AG04450 (cell line): ENCODE data around the gene GPX4. TPM values are rescaled to one million over a fixed set of nuclear protein-coding genes. Genes with fewer than 3 reads are reported as not detected.

Source experiments
- CTCF ChIA-PET: fragments of 300-600, 350-600 bp; formaldehyde crosslinking; extraction: SDS; loops from one replicate; lab custom pipeline; 2022; ENCODE audit warnings: antibody characterized with exemption, inconsistent platforms; lab: Charles Lee
- POLR2A ChIA-PET: fragments of 350-600 bp; formaldehyde crosslinking; extraction: SDS; loops from one replicate; lab custom pipeline; 2021; ENCODE audit warnings: antibody characterized with exemption, inconsistent platforms; lab: Yijun Ruan, JAX
- DNase-seq: peaks from one replicate; pipeline ENCODE4 v3.0.0-alpha.2; 2011; ENCODE audit warnings: low read depth, low spot score
- H3K27ac ChIP-seq: one replicate; pipeline ENCODE4 v1.5.1; 2012; ENCODE audit warnings: low read depth, low read length, control low read depth
- H3K27me3 ChIP-seq: one replicate; pipeline ENCODE4 v1.6.0; 2012; ENCODE audit warnings: low read length; ENCODE audit not compliant: control insufficient read depth, insufficient read depth
- H3K4me3 ChIP-seq: 2 replicates; pipeline ENCODE4 v1.5.1; 2011; ENCODE audit warnings: mild to moderate bottlenecking, low read depth, low read length, control low read depth
- H3K9me3 ChIP-seq: 2 replicates; pipeline ENCODE4 v1.5.1; 2012; ENCODE audit warnings: low read length; ENCODE audit not compliant: control insufficient read depth, insufficient read depth
- polyA plus RNA-seq: library from polyadenylated mRNA; depleted of rRNA; stranded (reverse); fragments of >200 nt; gene quantifications from 2 replicates; pipeline ENCODE4 v1.2.3, GENCODE V29; 2011
- TF ChIP-seq, protein P1 (sequence below): IDR thresholded peaks from 2 replicates; pipeline ENCODE4 v1.5.1; 2011; ENCODE audit warnings: low read depth, low read length, control low read depth, inconsistent platforms

The GPX4 gene
- polyA plus RNA-seq, 1 experiment: 627 TPM

DNA sequence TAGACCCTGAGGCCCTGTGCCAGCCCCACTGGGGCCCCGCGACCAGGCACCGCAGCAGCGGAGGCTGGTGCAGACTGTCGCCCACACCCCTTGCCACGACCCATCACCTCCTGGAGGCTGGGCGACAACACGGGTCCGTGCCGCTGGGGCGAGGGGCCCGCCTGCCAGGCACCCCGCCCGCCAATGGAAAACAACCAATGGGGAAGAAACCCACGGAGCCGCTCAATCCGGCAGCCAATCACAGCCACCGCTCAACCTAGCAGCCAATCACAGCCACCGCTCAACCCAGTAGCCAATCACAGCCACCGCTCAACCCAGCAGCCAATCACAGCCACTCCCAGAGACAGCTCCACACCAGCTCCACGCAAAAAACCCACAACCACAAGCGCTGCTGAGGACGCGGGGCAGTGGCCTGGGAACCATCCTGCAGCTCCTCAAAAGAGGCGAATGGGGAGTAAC lies 29.7 kb downstream of the GPX4 start:
- ChIA-PET CTCF (interaction anchor here (1.5 kb wide), 1 partner anchor 20 kb away, joined by 6 read pairs; no protein-coding TSS in a partner anchor), POLR2A (interaction anchor here (0.5 to 1.9 kb wide), 4 partner anchors 20 to 135 kb away, joined by 4 to 10 read pairs (median 6); partner anchors contain the start of gene CIRBP)
- no peak for DNase-seq
- Histone ChIP-seq H3K27me3 (no peaks in the 10 kb centered on the region), H3K9me3 (peaks cover 8% of the 10 kb centered on the region; the same call in 1 of the 2 replicates), H3K4me3 (no peak overlapping the region), H3K27ac (peak overlapping the region; percentile 90)
- TF ChIP-seq, protein P1, sequence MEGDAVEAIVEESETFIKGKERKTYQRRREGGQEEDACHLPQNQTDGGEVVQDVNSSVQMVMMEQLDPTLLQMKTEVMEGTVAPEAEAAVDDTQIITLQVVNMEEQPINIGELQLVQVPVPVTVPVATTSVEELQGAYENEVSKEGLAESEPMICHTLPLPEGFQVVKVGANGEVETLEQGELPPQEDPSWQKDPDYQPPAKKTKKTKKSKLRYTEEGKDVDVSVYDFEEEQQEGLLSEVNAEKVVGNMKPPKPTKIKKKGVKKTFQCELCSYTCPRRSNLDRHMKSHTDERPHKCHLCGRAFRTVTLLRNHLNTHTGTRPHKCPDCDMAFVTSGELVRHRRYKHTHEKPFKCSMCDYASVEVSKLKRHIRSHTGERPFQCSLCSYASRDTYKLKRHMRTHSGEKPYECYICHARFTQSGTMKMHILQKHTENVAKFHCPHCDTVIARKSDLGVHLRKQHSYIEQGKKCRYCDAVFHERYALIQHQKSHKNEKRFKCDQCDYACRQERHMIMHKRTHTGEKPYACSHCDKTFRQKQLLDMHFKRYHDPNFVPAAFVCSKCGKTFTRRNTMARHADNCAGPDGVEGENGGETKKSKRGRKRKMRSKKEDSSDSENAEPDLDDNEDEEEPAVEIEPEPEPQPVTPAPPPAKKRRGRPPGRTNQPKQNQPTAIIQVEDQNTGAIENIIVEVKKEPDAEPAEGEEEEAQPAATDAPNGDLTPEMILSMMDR: no peak

DNA sequence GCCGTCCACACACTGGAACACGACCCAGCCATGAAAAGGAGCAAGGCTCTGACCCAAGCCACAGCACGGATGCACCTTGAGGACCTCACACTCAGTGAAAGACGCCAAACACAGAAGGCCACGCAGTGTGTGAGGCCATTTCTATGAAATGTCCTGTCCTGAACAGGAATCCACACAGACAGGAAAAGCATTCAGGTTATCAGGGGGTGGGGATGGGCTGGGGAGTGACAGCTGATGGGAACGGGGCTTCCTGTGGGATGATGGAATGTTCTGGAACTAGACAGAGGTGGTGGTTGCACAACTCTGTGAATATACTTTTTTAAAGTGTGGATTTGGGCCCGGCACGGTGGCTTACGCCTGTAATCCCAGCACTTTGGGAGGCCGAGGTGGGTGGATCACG lies 30.6 kb downstream of the GPX4 start:
- Histone ChIP-seq H3K27me3 (no peaks in the 10 kb centered on the region), H3K9me3 (peaks cover 8% of the 10 kb centered on the region; the same call in 1 of the 2 replicates), H3K27ac (peak overlapping the region; percentile 31), H3K4me3 (no peak overlapping the region)
- ChIA-PET POLR2A (interaction anchor here (1.1 to 1.9 kb wide), 3 partner anchors 21 to 134 kb away, joined by 4 to 7 read pairs (median 6); partner anchors contain the start of gene CIRBP), CTCF (interaction anchor here (0.6 to 1.5 kb wide), 2 partner anchors 21 to 181 kb away, joined by 4 to 6 read pairs; no protein-coding TSS in a partner anchor)
- DNase-seq: no peak
- TF ChIP-seq, protein P1: no peak

DNA sequence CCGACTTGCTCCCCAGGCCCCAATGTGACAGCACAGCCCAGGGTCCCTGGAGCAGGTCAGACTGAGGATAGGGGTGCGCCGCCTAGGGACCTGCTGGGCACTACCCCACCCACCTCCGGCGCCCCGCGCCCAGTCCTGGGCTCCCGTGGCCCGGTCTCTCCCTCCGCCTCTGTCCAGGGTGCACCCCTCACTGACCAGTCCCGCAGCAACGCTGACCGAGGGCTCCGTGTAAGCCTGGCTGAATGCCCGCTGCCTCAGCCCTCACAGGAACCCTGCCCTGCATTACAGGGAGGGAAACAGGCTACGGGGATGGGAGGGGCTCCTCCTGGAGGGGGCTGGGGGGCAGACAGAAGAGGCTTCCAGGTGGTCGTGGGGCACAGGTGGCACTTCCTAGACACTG lies 31.7 kb downstream of the GPX4 start:
- Histone ChIP-seq H3K9me3 (peaks cover 8% of the 10 kb centered on the region; the same call in 1 of the 2 replicates), H3K27ac (no peak overlapping the region), H3K27me3 (no peaks in the 10 kb centered on the region), H3K4me3 (no peak overlapping the region)
- ChIA-PET CTCF (interaction anchor here (0.7 kb wide), 1 partner anchor 59 kb away, joined by 4 read pairs; no protein-coding TSS in a partner anchor), POLR2A (interaction anchor here (1.9 kb wide), 1 partner anchor 20 kb away, joined by 7 read pairs; no protein-coding TSS in a partner anchor)
- TF ChIP-seq, protein P1: no peak
- DNase-seq: no peak

DNA sequence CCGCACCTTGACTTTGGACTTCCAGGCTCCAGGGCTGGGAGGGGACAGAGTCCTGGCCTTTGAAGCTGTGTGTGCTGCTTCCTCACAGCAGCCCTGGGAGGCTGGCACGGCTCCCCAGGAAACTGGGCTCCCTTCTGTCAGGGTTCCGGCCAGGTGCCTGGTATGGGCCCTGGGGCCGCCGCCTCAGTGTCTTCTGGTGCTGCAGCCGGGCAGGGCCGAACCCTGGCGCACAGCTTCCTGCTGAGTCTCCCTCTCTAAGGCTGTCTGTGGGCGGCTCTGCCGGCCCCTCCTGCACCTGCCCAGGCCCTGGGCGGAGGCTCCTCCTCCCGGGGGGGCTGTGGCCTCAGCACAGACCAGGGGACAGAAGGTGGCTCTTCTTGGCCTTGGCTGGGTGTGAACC lies 32.4 kb downstream of the GPX4 start:
- CTCF ChIA-PET: interaction anchor here (0.6 kb wide), 1 partner anchor 23 kb away, joined by 3 read pairs; no protein-coding TSS in a partner anchor
- no peaks in the 10 kb centered on the region for H3K27me3 ChIP-seq
- TF ChIP-seq, protein P1: no peak
- H3K27ac ChIP-seq: no peak overlapping the region
- no peak overlapping the region for H3K4me3 ChIP-seq
- POLR2A ChIA-PET: no interaction called here
- no peak for DNase-seq
- peaks cover 11% of the 10 kb centered on the region; the same call in 1 of the 2 replicates for H3K9me3 ChIP-seq
